ENCODE results near the gene POMT2.

POMT2 gene

DNA sequence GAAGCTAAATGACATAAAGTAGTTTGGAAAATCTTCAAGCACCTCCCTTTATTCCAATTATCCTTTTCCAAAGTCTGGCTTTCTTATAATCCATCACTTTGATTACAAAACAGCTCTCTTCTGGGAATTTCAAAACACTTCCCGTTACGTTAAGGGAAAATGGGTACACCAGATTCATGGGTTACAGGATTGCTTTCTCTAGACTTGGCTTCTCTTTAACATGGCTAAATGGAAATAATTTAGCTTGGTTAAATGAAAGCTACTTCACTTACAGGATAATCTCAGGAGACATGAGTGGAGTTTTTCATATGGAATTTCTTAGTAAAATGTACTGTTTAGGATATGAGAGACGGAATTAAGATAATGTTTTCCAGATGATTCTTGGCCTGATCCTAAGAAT lies 14.9 kb upstream of the POMT2 start:
- no peak for DNase-seq
- Mint-ChIP-seq H3K4me3 (no peak overlapping the region), H3K4me1 (peaks cover 43% of the 10 kb centered on the region), H3K27ac (no peak overlapping the region), H3K27me3 (ENCODE audit: low read depth, poor library complexity) (no peaks in the 10 kb centered on the region), H3K9me3 (no peaks in the 10 kb centered on the region), H3K36me3 (ENCODE audit: low read depth) (peaks cover 27% of the 10 kb centered on the region)
- TF ChIP-seq, protein P1, sequence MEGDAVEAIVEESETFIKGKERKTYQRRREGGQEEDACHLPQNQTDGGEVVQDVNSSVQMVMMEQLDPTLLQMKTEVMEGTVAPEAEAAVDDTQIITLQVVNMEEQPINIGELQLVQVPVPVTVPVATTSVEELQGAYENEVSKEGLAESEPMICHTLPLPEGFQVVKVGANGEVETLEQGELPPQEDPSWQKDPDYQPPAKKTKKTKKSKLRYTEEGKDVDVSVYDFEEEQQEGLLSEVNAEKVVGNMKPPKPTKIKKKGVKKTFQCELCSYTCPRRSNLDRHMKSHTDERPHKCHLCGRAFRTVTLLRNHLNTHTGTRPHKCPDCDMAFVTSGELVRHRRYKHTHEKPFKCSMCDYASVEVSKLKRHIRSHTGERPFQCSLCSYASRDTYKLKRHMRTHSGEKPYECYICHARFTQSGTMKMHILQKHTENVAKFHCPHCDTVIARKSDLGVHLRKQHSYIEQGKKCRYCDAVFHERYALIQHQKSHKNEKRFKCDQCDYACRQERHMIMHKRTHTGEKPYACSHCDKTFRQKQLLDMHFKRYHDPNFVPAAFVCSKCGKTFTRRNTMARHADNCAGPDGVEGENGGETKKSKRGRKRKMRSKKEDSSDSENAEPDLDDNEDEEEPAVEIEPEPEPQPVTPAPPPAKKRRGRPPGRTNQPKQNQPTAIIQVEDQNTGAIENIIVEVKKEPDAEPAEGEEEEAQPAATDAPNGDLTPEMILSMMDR (IDR thresholded peaks at IDR 0.05): no peak

DNA sequence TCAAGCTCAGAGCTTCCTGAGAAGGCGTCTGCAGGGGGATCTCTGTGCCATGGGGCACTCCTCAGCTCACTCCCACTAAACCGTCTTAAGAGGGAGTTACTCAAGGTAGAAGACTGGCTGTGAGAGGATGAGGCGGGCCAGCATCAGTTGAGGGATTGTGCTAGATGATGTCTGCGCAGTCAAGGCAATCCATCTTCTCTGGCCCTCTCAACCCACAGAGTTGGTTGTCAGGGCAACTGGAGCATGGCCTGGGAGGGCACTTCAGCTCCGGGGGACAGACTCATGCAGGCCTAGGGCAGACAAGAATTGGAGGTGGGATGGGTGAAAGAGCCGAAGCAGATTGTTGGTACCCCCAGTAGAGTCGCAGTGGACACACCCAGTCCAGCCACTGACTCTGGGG lies 9.2 kb upstream of the POMT2 start:
- Mint-ChIP-seq H3K36me3 (ENCODE audit: low read depth) (peaks cover 5% of the 10 kb centered on the region), H3K27ac (no peak overlapping the region), H3K27me3 (ENCODE audit: low read depth, poor library complexity) (no peaks in the 10 kb centered on the region), H3K4me3 (no peak overlapping the region), H3K4me1 (peaks cover 29% of the 10 kb centered on the region), H3K9me3 (no peaks in the 10 kb centered on the region)
- no peak for DNase-seq
- TF ChIP-seq, protein P1 (IDR thresholded peaks at IDR 0.05): no peak

DNA sequence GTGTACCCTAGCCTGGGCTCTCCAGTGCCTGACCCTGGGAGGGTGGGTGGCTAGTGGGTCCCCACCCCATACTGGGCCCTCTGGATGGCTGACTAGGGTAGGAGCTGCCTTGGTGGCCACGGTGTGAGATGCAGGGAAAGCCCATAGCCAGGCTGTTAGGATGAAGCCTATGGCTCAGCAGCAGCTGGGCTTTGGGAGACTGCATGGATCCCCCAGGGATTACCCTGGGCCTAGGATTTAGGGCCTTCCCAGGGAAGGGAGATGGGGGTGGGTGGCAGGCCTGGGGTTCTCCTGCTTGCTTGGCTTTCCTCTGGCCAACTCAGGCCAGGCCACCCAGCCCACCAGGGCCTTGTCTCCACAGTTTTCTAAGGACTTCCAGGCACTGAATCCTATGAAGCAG lies 6.4 kb upstream of the POMT2 start:
- no peak for DNase-seq
- TF ChIP-seq, protein P1 (IDR thresholded peaks at IDR 0.05): no peak
- H3K27ac Mint-ChIP-seq: no peak overlapping the region
- H3K36me3 Mint-ChIP-seq (ENCODE audit: low read depth): no peaks in the 10 kb centered on the region
- H3K27me3 Mint-ChIP-seq (ENCODE audit: low read depth, poor library complexity): no peaks in the 10 kb centered on the region
- no peak overlapping the region for H3K4me3 Mint-ChIP-seq
- no peaks in the 10 kb centered on the region for H3K9me3 Mint-ChIP-seq
- peaks cover 48% of the 10 kb centered on the region for H3K4me1 Mint-ChIP-seq

DNA sequence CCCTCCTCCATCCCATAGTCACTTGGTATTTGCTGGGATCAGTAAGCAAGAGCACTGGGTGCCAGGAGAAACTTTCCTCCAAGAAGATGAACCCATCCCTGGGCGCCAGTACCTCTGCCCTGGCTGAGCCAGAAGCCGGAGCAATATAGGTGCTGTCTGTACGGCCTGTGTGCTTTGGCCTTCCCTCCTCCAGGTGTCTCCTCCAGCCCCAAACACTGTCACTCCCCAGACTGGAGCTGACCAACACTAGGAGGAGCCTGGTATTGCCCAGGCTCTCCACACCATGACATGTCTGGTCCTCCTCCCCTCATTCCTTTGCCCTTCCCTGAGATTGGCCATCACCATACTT lies 5.0 kb upstream of the POMT2 start:
- TF ChIP-seq, protein P1 (IDR thresholded peaks at IDR 0.05): no peak
- no peak overlapping the region for H3K27ac Mint-ChIP-seq
- no peak for DNase-seq
- no peaks in the 10 kb centered on the region for H3K9me3 Mint-ChIP-seq
- H3K36me3 Mint-ChIP-seq (ENCODE audit: low read depth): no peaks in the 10 kb centered on the region
- H3K4me3 Mint-ChIP-seq: no peak overlapping the region
- peaks cover 55% of the 10 kb centered on the region for H3K4me1 Mint-ChIP-seq
- no peaks in the 10 kb centered on the region for H3K27me3 Mint-ChIP-seq (ENCODE audit: low read depth, poor library complexity)

DNA sequence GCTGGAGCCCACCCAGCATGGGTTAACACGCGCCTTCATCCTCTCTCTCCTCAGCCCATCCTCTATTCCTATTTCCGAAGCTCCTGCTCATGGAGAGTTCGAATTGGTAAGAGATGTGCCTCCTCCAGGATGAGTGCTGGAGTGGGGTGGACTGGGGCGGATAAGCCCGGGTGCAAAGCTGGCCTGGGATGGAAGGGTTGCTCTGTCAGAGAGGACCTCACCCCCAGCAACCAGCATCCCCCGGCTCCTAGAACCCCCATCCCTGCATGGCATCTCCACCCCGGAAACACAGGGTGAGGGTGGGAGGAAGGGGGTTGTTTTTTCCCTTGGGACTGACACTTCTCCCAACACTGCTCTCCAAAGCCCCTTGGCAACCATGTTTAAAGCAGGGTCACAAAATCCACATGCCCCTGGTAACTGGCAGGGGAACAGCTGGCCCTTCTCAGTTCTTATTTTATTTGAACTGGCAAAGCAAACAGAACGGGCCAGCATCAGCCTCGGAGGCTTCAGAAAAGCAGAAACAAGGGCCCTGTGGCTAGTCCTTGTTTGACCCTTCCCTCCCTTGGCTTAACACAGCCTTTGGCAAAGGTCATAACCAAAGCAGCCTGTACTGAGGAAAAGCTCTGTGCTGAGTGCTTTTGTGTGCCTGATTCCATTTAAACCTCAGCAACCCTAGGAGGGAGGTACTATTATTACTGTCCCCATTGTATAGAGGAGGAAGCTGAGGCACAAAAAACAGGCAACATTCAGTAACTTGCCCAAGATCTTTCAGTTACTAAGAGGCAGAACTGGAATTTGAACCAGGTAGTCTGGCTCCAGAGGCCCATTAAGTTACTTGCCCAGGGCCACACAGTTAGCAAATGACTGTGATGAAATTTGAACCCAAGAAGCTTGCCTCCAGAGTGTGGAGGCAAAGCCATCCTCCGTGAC lies 4.4 kb upstream of the POMT2 start:
- no peaks in the 10 kb centered on the region for H3K36me3 Mint-ChIP-seq (ENCODE audit: low read depth)
- H3K27me3 Mint-ChIP-seq (ENCODE audit: low read depth, poor library complexity): no peaks in the 10 kb centered on the region
- no peak overlapping the region for H3K4me3 Mint-ChIP-seq
- TF ChIP-seq, protein P1 (IDR thresholded peaks at IDR 0.05): no peak
- H3K9me3 Mint-ChIP-seq: no peaks in the 10 kb centered on the region
- no peak overlapping the region for H3K27ac Mint-ChIP-seq
- peaks cover 56% of the 10 kb centered on the region for H3K4me1 Mint-ChIP-seq
- DNase-seq: no peak

DNA sequence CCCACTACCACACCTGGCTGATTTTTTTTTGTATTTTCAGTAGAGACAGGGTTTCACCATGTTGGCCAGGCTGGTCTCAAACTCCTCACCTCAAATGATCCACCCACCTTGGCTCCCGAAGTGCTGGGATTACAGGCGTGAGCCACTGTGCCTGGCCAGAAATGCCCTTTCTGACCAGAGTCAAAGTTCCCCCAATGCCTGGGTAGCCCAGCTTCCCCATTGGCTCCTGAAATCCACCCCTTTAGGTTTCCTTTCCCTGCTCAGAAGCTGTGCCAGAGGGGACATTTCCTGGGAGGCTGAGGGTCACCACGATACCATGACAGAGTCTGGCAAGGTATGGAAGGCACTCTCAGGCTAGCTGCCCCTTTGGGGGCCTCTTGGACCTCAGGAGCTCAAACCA lies 3.6 kb upstream of the POMT2 start:
- Mint-ChIP-seq H3K36me3 (ENCODE audit: low read depth) (no peaks in the 10 kb centered on the region), H3K27me3 (ENCODE audit: low read depth, poor library complexity) (no peaks in the 10 kb centered on the region), H3K27ac (no peak overlapping the region), H3K9me3 (no peaks in the 10 kb centered on the region), H3K4me3 (no peak overlapping the region), H3K4me1 (peaks cover 57% of the 10 kb centered on the region)
- DNase-seq: no peak
- TF ChIP-seq, protein P1 (IDR thresholded peaks at IDR 0.05): no peak
